MCF 10A (cell line): Measurements from ENCODE around the gene ATP6V1A. TPM values are rescaled to one million over a fixed set of nuclear protein-coding genes. Genes with fewer than 3 reads are reported as not detected.
A peak's percentile ranks its signal among the peaks of the same experiment; 100 is the strongest.

Experiments
- Bru-seq: library from RNA; stranded (reverse); fragments of 400-500 nt; gene quantifications from one replicate; lab custom pipeline; 2021; lab: Mats Ljungman, UMichigan
- BruChase-seq, 2 experiments: library from RNA; stranded (reverse); fragments of 400-500 nt; gene quantifications; one replicate each; lab custom pipeline; 2021; lab: Mats Ljungman, UMichigan
- BruUV-seq: library from RNA; stranded (reverse); fragments of 400-500 nt; replicated peaks from 2 replicates; lab custom pipeline; 2021; lab: Mats Ljungman, UMichigan
- CTCF ChIA-PET: fragments of 300-600 bp; sonication (Branson Sonifier 250); formaldehyde crosslinking; extraction: SDS; loops from one replicate; lab custom pipeline; 2021; ENCODE audit warnings: antibody characterized with exemption, inconsistent platforms; lab: Yijun Ruan, JAX
- POLR2A ChIA-PET: fragments of 300-600, 350-650 bp; sonication (Branson Sonifier 250); formaldehyde crosslinking; extraction: SDS; loops from one replicate; lab custom pipeline; 2020; ENCODE audit warnings: antibody characterized with exemption, inconsistent platforms; lab: Yijun Ruan, JAX
- DNase-seq: peaks from one replicate; pipeline ENCODE4 v3.0.0-alpha.2; 2018; ENCODE audit not compliant: unreplicated experiment
- H3K27ac Mint-ChIP-seq: one replicate; pipeline ENCODE4 v1.8.0; 2022; ENCODE audit warnings: mild to moderate bottlenecking, low read depth, mixed read lengths; ENCODE audit not compliant: unreplicated experiment
- H3K27me3 Mint-ChIP-seq: one replicate; pipeline ENCODE4 v1.8.0; 2022; ENCODE audit warnings: mixed read lengths; ENCODE audit not compliant: insufficient read depth, unreplicated experiment
- H3K36me3 Mint-ChIP-seq: one replicate; pipeline ENCODE4 v1.8.0; 2022; ENCODE audit warnings: mild to moderate bottlenecking, moderate library complexity, mixed read lengths; ENCODE audit not compliant: insufficient read depth, unreplicated experiment
- H3K4me1 Mint-ChIP-seq: one replicate; pipeline ENCODE4 v1.8.0; 2022; ENCODE audit warnings: mixed read lengths; ENCODE audit not compliant: insufficient read depth, unreplicated experiment
- H3K4me3 Mint-ChIP-seq: one replicate; pipeline ENCODE4 v1.8.0; 2022; ENCODE audit warnings: mild to moderate bottlenecking, moderate library complexity, mixed read lengths; ENCODE audit not compliant: unreplicated experiment
- H3K9me3 Mint-ChIP-seq: one replicate; pipeline ENCODE4 v1.8.0; 2022; ENCODE audit warnings: mixed read lengths; ENCODE audit not compliant: unreplicated experiment
- intact Hi-C: fragments of 100-400 bp; cut with micrococcal nuclease; formaldehyde crosslinking; loops from 2 replicates; pipeline ENCODE4 v1.14.1; 2022
- long read RNA-seq: library from polyadenylated mRNA; stranded (forward); transcript quantifications from one replicate; pipeline ENCODE4 v2.0.0, GENCODE V29; 2022
- total RNA-seq: library from RNA; stranded (reverse); gene quantifications from 2 replicates; pipeline ENCODE4 v1.2.3, GENCODE V29; 2022
- TF ChIP-seq, protein P1 (sequence below): fragments of 200-600 bp; IDR thresholded peaks from one replicate; pipeline ENCODE4 v1.8.0; 2022; ENCODE audit warnings: antibody characterized with exemption, mild to moderate bottlenecking; ENCODE audit not compliant: unreplicated experiment

Gene ATP6V1A
- total RNA-seq (51.6 and 53.4 TPM in 2 replicates), Bru-seq, nascent RNA (percentile 73 among the genes with signal in this experiment), BruChase-seq, experiment 1, labeled RNA remaining after a 6-hour chase (percentile 89 among the genes with signal in this experiment), BruChase-seq, experiment 2, labeled RNA remaining after a 2-hour chase (percentile 78 among the genes with signal in this experiment)
- long read RNA-seq, full-length matches to known transcripts, result 24 of 43 reads
- long read RNA-seq, partial matches to known transcripts, result 17 of 43 reads
- long read RNA-seq, other reads (novel, unspliced or antisense), result 2 of 43 reads

DNA sequence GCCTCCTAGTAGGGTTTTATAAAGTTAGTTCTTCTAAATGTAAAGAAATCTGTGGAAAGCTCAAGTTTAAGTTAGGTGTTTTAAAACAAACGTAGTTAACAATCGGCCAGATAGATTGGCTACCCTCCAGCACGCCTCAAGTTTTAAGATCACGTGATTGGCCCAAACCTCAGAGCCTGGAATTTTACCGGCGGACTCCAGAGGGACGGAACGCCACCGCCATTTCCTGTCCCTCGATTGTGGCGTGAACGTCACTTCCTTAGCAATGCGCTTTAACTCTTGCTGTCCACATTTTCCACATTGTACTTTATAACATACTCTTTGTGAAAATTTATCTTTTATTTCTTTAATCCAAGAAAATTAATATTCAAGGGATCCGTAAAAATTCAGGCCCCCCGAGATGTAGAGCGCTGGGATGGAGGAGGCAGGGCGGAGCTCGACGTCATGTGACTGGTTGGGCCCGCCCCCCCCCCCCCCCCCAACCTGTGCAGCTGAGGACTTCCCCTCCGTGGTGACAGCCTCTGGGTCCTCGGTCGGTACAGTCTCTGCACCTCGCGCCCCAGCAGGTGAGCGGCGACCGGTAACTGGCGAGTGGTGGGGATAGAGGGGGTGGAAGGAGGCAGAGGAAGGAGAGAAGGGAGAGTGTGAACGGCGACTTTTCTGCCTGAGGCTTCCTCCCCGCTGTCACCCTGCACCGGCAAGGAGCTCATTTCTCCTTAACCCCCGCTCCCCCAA, at the start of gene ATP6V1A:
Gene ATP6V1A (plus strand): TSS at position 488 of the 735 bp plus-strand sequence. CDS start 31,719 bp downstream, outside the sequence.
- DNase-seq, result peak; percentile 96
- Mint-ChIP-seq H3K4me3 (peak within 1 kb of the TSS; percentile 94), H3K4me1 (peaks cover 38% of the 10 kb centered on the region), H3K27ac (peak within 1 kb of the TSS; percentile 100), H3K36me3 (peaks cover 18% of the 10 kb centered on the region), H3K27me3 (no peaks in the 10 kb centered on the region), H3K9me3 (no peaks in the 10 kb centered on the region)
- TF ChIP-seq, protein P1, sequence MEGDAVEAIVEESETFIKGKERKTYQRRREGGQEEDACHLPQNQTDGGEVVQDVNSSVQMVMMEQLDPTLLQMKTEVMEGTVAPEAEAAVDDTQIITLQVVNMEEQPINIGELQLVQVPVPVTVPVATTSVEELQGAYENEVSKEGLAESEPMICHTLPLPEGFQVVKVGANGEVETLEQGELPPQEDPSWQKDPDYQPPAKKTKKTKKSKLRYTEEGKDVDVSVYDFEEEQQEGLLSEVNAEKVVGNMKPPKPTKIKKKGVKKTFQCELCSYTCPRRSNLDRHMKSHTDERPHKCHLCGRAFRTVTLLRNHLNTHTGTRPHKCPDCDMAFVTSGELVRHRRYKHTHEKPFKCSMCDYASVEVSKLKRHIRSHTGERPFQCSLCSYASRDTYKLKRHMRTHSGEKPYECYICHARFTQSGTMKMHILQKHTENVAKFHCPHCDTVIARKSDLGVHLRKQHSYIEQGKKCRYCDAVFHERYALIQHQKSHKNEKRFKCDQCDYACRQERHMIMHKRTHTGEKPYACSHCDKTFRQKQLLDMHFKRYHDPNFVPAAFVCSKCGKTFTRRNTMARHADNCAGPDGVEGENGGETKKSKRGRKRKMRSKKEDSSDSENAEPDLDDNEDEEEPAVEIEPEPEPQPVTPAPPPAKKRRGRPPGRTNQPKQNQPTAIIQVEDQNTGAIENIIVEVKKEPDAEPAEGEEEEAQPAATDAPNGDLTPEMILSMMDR, result no peak
- no TSS peak for BruUV-seq
- CTCF ChIA-PET, result interaction anchor here (0.6 to 2.8 kb wide), 12 partner anchors 9 to 1400 kb away, joined by 3 to 37 read pairs (median 3); partner anchors contain the start of gene ZBTB20
- intact Hi-C loops, result no loop called here
- POLR2A ChIA-PET, result interaction anchor here (0.6 to 7.8 kb wide), 30 partner anchors 8 to 1400 kb away, joined by 3 to 116 read pairs (median 4); partner anchors contain the start of genes ATG3, SLC35A5, SPICE1 and USF3

DNA sequence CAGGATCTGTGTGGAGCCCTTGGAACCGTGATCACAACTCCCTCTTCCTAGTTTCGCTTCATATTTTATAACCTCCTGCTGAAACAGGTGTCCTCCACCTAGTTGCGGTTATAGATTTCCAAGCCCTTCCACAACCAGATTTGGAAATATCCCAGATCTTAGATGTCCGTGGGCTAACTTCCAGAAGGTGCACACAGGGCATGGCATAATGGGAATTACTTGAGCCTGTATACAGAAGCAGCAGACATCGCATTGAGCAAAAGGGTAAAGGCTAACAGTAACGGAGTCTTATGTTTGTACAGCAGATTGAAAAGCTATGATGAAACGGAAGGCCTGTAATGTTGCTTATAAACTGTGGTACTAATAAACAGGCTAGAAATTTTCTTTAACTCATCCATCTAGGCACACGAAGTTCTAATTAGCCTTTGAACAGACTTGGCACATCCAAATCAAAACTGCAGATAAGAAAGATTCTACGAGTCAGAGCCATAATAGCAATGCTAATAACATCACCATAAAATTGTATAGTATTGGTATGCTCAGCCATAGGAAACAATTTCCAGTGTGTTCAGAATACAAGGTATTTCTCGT, 49.2 kb upstream of the ATP6V1A start:
- peak; percentile 27 for DNase-seq
- CTCF ChIA-PET, result interaction anchor here (1.0 to 1.2 kb wide), 3 partner anchors 37 to 149 kb away, joined by 3 read pairs; no protein-coding TSS in a partner anchor

DNA sequence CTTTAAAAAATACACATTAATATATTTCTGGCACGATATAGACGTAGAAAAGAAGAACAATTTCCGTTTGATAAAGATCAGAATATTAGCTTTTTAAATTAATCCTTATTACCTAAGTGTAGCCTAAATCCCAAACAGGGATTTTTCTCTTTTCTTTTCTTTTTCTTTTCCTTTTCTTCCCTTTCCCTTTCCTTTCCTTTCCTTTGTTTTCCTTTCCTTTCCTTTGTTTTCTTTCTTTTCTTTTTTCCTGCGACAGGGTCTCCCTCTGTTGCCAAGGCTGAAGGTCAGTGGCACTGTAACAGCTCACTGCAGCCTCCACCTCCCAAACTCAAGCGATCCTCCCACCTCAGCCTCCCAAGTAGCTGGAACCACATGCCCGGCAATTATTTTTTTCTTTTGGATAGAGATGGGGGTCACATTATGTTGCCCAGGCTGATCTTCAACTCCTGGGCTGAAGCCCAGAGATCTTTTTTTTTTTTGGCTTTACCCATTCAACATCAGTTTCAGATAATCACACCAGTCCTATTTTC, 48.6 kb upstream of the ATP6V1A start:
- ChIA-PET POLR2A (interaction anchor here (0.6 to 6.8 kb wide), 17 partner anchors 10 to 228 kb away, joined by 3 to 116 read pairs (median 4); partner anchors contain the start of genes ATP6V1A, NAA50 and SPICE1), CTCF (interaction anchor here (0.7 to 1.2 kb wide), 7 partner anchors 36 to 283 kb away, joined by 3 to 4 read pairs (median 3); no protein-coding TSS in a partner anchor)
- BruUV-seq, result no TSS peak
- Mint-ChIP-seq H3K27ac (no peak overlapping the region), H3K4me1 (peaks cover 25% of the 10 kb centered on the region), H3K27me3 (no peaks in the 10 kb centered on the region), H3K9me3 (no peaks in the 10 kb centered on the region), H3K4me3 (no peak overlapping the region), H3K36me3 (peaks cover 6% of the 10 kb centered on the region)
- intact Hi-C loops, result no loop called here
- DNase-seq, result no peak
- TF ChIP-seq, protein P1, result no peak

More for the DNA sequence above, 49.2 kb upstream of the ATP6V1A start:
- POLR2A ChIA-PET, result interaction anchor here (0.6 to 6.8 kb wide), 11 partner anchors 11 to 183 kb away, joined by 3 to 116 read pairs (median 5); partner anchors contain the start of genes ATP6V1A, NAA50 and SPICE1
- no peaks in the 10 kb centered on the region for H3K9me3 Mint-ChIP-seq
- H3K36me3 Mint-ChIP-seq, result peaks cover 6% of the 10 kb centered on the region
- H3K27me3 Mint-ChIP-seq, result no peaks in the 10 kb centered on the region
- BruUV-seq, result no TSS peak
- intact Hi-C loops, result no loop called here
- peaks cover 28% of the 10 kb centered on the region for H3K4me1 Mint-ChIP-seq
- TF ChIP-seq, protein P1, result no peak
- no peak overlapping the region for H3K4me3 Mint-ChIP-seq
- H3K27ac Mint-ChIP-seq, result no peak overlapping the region
